D341Med (cell line): ENCODE data around the gene UBXN6.

Experiments used
- DNase-seq: peaks from one replicate; pipeline ENCODE4 v3.0.0; 2012; ENCODE audit warnings: low spot score

UBXN6 gene

GRCh38 chr19:4442819-4443146, 14.8 kb downstream of the UBXN6 start:
- no peak for DNase-seq

GRCh38 chr19:4441994-4442818, 15.4 kb downstream of the UBXN6 start:
- DNase-seq = no peak

- DNase-seq = no peak
Measured at GRCh38 chr19:4439243-4439642, 18.4 kb downstream of the UBXN6 start.

GRCh38 chr19:4437103-4437502, 20.5 kb downstream of the UBXN6 start:
- DNase-seq = no peak

- no peak for DNase-seq
Measured at GRCh38 chr19:4436231-4436630, 21.4 kb downstream of the UBXN6 start.

DNA sequence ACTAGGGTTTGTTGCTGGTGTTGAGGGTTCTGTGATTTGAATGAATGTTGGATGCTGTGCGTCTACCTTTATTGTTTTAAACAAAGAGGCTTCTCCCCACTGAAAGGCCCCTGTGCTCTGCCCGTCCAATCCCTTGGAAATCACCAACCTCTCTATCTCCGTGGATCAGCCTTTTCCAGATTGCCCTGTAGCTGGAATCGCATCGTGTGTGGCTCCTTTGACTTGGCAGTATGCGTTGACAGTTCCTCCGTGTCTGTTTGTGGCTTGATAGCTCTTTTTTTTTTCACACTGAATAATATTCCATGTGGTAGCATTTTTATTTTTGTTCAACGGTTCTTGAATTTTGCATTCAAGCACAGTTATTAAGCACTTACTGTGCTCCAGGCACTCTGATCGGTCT, 23.2 kb downstream of the UBXN6 start:
- no peak for DNase-seq

GRCh38 chr19:4432918-4433506, 24.6 kb downstream of the UBXN6 start:
- DNase-seq = no peak

DNA sequence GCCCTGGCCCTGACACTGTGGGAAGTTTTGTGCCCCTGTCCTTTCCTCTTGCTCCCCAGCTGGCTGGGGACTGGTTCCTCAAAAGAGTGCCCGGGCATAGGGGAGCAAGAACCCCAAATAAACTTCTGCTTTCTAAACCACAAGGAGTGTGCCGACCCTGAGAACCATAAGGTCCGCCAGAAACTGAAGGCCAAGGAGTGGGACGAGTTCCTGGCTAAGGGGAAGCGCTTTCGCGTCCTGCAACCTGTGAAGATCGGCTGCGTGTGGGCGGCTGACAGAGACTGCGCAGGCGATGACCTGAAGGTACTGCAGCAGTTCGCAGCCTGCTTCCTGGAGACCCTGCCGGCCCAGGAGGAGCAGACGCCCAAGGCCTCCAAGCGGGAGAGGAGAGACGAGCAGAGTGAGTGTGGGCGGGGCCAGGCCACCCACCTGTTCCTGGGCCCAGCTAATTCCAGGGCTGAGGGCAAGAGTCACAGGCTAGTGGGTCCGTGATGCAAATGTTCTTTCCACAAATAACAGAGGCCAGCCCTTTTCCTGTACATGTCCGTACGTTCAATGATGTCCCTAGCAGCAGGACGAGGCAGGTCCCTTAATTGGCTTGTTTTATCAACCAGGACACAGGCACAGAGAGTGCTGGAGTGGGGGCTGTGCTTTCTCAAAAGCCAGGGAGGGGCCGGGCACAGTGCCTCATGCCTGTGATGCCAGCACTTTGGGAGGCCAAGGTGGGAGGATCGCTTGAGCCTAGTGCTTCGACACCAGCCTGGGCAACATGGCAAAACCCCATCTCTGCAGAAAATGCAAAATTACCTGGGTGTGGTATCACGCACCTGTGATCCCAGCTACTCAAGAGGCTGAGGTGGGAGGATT, 25.6 kb downstream of the UBXN6 start:
- no peak for DNase-seq

DNA sequence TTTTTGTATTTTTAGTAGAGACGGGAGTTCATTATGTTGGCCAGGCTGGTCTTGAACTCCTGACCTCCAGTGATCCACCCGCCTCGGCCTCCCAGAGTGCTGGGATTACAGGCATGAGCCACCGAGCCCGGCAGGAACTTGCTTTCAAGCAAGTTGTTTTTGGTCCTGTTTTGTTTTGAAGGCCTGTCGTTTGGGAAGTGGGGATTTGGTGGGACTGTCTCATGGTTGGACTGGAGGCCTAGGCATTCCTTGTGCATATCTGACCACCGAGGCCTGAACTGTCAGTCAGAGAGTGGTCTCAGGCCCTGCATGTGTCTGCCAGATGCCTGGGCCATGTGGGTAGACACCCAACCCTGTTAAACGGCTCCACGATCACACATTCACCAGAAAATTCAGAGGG, 26.3 kb downstream of the UBXN6 start:
- no peak for DNase-seq

GRCh38 chr19:4430760-4431159, 26.8 kb downstream of the UBXN6 start:
- DNase-seq = no peak

DNA sequence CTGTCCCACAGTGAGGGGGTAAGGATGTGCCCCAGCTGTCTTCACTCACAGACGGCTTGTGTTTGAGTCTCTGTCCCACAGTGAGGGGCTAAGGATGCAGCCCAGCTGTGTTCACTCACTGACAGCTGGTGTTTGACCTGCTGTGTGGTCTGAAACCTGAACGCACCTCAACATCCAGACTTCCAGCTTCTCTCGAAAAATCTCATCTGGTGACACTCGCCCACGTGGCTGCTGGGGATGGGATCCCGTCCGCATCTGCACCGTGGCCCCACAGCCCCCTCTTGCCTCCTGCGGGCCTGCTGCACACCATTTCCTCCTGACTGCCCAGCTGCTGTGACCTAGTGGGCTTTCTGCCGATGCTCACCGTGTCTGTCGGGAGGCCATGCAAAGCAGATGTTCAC, 27.8 kb downstream of the UBXN6 start:
- no peak for DNase-seq

DNA sequence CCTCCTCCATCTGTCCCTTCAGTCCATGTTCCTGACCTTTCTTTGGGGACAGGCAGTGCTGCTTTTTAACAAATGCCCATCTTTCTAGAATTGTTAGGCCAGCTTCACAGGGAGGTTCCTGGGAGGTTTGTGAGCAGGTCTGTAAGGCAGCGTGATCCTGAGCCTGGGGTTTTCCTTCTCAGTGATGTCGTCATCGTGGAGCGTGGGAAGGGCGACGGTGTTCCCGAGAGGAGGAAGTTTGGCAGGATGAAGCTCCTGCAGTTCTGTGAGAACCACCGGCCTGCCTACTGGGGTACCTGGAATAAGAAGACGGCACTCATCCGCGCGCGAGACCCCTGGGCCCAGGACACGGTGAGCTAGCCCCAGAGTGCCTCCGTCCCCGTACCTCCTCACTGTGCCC, 28.3 kb downstream of the UBXN6 start:
- DNase-seq = no peak

DNA sequence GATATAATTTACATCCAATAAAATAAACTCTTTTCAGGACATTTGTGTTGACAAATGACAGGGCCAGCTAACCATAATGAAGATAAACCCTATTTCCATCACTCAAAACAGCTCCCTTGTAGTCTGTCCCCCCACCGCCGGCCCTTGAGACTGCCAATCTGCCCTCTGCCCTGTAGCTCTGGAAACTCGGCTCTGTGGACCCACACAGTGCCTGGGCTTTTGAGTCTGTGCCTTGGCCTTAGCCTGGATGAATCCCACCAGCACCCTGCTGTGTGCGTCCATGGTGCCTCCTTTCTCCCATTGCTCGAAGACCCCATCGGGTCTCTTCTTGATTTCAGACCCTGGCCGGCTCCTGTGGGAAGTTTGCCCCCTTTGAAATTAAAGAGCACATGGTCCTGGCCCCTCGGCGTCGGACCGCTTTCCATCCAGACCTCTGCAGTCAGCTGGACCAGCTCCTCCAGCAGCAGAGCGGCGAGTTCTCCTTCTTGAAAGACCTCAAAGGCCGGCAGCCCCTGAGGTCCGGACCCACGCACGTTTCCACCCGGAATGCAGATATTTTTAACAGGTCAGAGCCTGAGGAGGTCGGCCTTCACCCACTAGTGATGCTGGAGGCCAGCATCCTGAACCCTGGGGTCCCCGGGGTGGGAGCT, 29.1 kb downstream of the UBXN6 start:
- no peak for DNase-seq

DNA sequence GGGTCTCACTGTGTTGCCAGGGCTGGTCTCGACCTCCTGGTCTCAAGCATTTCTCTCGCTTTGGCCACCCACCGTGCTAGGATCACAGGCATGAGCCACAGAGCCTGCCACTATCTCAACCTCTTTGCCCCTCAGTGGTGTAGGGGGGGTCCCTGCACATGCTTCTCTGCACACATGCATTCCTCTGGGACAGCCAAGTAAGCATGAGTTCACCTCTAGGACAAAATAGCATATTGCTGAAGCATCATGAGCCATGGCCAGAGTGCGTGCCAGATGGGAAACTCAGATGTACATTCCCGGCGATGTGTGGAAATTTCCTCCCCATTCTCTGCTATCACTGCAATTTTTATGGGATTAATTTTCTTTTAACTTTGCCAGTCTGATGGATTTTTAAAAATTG, 32.1 kb downstream of the UBXN6 start:
- DNase-seq = no peak

DNA sequence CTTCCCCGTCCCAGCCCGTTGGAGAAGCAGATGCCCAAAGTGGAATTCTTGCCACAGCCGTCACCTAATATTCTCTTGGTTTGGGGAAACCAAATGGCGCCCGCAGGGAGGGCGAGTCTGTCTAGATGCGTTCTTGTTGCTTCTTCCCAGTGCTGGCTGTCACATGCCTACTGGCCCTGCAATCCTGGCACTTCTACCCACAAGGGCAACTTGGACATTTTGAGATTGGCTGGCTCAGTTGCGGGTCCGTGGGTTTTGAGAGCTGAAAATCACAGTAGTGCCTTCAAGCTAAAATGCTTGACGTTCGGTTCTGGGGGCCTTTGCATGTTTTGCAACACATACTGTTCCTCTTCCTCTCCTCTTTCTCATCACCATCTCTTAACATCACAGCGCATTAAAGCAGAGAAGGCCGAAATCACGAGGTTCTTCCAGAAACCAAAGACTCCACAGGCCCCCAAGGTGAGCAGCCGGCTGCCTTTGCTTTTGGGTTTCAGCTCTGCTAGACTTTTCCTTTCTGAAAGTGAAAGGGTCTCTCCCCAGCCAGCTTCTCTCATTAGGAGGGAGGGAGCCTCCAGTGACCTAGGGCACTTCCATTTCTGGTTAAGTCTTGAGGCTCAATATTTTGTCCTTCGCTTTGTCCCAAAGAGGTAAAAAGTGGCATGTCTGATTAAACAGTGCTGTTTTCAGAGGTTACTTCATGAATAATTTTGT, 34.0 kb downstream of the UBXN6 start:
- DNase-seq = no peak

DNA sequence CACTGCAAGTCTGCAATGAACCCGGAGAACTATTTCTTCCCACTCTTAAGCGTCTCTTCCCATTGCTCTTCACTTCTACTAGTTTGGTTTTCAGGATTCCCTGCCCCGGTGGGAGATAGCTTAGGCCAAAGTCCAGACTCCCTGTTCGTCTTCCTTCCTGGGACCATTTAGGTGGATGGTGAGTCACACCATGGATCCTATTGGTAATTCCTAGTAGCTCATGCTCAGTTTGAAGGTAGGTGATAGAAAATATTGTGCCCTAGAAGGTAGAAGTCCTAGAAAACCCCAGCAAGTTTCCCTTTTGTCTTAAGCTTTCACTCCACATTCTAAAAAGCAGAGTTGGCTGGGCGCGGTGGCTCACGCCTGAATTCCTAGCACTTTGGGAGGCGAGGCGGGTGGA, 41.3 kb downstream of the UBXN6 start:
- DNase-seq = no peak

- peak; percentile 63 for DNase-seq
Measured at GRCh38 chr19:4415352-4415751, 42.2 kb downstream of the UBXN6 start.

DNA sequence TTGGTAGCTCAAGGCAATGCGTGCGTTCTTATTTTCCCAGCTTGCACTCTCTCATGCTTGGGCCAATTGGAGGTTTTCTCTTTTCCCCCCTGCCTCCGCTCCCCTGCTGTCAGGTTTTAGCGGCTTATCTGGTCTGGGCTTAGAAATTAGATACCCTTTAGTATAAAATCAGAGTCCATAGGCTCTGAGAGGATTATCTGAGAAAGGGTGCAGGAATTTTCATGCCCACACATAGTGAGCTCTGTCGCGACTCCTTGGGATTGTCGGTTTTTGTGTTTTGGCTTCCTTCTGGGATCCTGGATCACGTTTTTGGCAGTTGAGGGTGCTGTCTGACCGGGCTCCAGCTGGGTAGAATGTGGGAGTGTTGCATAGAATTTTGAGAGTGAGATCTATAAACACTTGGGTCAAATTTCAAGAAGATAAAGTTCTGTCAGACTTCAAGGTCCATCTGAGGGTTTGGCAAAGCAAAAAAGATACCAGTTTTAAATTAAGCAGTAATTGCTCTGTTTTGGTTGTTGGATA, 42.7 kb downstream of the UBXN6 start:
- peak; percentile 83 for DNase-seq

DNA sequence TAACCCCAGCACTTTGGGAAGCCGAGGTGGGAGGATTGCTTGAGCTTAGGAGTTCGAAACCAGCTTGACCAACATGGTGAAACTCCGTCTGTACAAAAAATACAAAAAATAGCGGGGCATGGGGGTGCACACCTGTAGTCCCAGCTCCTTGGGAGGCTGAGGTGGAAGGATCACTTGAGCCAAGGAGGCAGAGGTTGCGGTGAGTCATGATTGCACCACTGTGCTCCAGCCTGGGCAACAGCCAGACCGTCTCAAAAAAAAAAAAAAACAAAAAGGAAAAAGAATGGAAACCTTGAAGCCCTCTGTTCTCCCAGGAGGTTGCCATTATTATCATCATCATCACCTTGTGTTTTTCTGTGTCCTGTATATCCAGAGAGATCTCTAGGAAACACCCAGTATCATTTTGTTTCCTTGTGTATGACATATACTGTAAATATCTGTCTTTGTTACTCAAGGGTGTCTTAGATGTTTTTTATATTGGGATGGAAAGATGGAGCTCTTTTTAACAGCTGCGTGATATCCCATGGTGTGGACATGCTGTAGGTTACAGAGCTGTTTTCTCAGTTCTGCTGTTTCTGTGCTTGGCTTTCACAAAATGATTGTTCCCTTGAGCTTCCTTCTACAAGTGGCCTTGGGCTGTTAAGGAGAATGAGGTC, 43.3 kb downstream of the UBXN6 start:
- DNase-seq = no peak

DNA sequence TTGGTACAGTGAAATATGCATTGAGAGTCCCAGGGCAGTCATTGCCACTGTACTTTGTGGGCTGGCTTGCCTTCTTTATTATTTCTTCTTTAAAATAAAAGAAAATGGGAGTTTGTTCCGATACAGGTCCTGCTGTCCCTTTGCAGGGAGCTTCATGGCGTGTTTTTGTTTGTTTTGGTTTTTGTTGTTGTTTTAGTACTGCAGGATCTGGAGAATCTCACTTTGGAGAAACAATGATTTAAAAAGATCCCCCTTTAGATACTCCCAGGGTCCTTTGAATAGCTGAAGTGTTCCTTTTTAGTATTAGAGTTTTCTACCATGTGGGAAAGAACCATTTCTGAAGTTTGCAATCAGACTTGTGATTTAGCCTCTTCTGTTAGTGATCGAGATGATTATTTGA, 44.0 kb downstream of the UBXN6 start:
- no peak for DNase-seq
